GM12874 (cell line): ENCODE measurements around the gene ITGA1.

Experiments used
- TF ChIP-seq, protein P1 (sequence below): IDR thresholded peaks from 2 replicates; pipeline ENCODE4 v1.5.1; 2011; ENCODE audit warnings: low read depth, mild to moderate bottlenecking, control low read depth, low read length, moderate library complexity; ENCODE audit not compliant: insufficient read depth

The ITGA1 gene

DNA sequence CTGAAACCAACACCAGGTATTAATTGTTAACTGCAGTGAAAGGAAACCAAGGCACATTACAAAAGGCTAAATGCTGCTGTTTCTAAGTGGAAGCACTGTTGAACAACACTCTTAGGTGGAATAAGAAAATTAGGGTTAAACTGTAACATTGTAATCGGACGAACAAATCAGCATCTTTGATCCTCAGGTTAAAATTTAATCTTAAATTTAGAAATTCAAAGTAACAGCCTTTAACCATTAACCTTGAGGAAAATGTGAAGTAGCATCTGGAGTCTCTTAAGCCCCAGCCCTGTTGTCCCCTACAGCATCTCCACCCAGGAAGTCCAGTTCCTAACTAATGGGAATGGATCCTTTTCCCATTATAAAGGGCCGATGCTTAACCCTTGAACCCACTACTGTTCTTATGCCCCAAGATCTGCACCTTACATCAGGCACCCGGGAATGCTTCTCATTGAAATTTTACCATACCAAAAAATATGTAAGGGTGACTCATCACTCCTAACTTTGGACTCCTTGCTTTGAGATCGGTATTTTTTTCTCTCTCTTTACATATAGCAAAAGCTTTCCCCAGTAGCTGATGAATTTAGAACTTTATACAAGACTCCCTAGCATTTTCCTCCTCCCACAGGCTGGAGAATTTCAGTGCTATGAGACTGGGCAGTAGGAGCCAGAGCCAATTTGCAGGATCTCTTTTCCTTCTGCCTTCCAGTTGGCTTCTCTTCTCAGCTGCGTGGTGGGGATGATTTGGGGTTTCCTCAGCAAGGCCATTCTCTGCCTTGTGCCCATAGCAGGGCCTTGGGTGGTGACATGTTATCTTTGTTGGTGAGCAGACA lies 169.4 kb downstream of the ITGA1 start:
- TF ChIP-seq, protein P1, sequence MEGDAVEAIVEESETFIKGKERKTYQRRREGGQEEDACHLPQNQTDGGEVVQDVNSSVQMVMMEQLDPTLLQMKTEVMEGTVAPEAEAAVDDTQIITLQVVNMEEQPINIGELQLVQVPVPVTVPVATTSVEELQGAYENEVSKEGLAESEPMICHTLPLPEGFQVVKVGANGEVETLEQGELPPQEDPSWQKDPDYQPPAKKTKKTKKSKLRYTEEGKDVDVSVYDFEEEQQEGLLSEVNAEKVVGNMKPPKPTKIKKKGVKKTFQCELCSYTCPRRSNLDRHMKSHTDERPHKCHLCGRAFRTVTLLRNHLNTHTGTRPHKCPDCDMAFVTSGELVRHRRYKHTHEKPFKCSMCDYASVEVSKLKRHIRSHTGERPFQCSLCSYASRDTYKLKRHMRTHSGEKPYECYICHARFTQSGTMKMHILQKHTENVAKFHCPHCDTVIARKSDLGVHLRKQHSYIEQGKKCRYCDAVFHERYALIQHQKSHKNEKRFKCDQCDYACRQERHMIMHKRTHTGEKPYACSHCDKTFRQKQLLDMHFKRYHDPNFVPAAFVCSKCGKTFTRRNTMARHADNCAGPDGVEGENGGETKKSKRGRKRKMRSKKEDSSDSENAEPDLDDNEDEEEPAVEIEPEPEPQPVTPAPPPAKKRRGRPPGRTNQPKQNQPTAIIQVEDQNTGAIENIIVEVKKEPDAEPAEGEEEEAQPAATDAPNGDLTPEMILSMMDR: no peak

DNA sequence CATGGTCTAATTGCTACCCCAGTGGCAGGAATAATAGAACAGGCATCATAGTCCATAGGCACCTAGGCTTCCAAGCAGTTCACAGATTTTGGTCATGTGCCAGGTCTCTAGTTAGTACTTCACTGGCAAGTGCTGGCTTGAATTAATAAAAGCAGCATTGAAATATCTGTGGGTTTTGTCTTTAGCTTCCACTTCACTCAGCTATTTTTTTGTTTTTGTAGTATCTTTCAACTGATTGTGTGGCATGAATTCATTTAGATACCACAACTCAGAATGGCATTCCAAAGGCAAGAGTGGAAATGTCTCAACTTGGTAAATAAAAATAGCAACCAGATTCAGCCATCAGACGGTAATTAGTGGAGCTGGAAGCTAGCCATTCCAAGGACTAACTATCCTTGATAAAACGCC lies 173.6 kb downstream of the ITGA1 start:
- TF ChIP-seq, protein P1: no peak

DNA sequence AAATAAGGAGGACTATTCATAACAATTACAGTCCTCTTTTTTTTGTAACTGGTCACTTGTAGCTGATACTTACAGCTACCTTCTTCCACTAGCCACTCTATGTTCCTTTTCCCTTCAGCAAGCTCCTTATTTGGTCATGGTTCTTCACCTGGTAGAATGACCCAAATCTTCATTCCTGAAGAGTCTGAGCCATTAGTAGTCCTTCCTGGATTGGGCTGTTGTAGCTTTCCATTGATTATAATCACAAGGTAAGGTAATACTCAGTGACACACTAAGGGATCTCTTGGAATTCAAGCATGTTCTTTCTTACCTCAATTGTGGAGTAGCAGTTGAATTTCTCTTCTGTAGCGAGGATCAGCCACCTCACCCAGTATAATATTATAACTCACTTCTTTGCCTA lies 175.9 kb downstream of the ITGA1 start:
- TF ChIP-seq, protein P1: no peak

DNA sequence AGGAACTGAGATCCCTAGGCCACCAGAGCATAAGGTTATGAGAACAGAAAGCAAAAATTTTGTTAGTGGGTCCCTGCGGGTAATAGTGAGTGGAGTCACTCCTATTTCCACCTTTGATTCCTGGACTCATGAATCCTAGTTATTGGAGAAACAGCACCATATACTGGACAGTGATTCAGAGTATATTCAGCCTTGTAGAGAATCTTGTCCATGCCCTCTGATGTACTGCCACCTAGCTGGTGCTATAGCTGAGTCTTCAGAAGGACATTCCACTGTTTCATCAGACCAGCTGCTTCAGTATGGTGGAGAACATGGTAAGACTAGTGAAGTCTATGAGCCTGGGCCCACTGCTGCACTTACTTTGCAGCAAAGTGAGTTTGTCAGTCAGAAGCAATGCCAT lies 176.4 kb downstream of the ITGA1 start:
- TF ChIP-seq, protein P1: no peak

DNA sequence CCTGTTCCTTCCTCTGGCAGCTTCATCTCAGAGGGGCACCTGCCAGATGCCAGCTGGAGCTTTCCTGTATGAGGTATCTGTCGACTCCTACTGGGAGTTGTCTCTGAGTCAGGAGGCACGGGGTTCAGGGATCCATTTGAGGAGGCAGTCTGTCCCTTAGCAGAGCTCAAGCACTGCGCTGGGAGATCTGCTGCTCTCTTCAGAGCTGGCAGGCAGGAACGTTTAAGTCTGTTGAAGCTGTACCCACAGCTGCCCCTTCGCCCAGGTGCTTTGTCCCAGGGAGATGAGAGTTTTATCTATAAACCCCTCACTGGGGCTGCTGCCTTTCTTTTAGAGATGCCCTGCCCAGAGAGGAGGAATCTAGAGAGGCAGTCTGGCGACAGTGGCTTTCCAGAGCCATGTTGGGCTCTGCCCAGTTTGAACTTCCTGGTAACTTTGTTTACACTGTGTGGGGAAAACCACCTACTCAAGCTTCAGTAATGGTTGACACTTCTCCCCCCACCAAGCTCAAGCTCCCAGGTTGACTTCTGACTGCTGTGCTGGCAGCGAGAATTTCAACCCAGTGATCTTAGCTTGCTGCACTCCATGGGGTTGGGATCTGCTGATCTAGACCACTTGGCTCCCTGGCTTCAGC lies 189.7 kb downstream of the ITGA1 start:
- TF ChIP-seq, protein P1: no peak

DNA sequence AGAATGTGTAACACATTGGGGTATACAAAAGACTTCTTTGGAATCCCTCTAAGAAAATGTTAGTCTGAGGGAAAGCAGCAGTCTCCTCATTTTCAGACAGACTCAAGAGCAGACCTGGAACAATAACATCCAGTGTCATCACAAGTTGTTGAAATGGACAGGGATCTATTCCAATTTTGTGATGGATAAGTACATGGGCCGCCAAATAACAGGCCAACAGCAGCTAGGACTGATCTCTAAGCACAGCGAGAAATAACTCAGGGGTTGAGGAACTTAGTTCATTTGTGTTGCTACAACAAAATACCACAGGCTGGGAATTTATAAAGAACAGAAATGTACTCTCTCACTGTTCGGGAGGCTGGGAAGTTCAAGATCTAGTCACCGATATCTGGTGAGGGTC lies 193.8 kb downstream of the ITGA1 start:
- TF ChIP-seq, protein P1: no peak

DNA sequence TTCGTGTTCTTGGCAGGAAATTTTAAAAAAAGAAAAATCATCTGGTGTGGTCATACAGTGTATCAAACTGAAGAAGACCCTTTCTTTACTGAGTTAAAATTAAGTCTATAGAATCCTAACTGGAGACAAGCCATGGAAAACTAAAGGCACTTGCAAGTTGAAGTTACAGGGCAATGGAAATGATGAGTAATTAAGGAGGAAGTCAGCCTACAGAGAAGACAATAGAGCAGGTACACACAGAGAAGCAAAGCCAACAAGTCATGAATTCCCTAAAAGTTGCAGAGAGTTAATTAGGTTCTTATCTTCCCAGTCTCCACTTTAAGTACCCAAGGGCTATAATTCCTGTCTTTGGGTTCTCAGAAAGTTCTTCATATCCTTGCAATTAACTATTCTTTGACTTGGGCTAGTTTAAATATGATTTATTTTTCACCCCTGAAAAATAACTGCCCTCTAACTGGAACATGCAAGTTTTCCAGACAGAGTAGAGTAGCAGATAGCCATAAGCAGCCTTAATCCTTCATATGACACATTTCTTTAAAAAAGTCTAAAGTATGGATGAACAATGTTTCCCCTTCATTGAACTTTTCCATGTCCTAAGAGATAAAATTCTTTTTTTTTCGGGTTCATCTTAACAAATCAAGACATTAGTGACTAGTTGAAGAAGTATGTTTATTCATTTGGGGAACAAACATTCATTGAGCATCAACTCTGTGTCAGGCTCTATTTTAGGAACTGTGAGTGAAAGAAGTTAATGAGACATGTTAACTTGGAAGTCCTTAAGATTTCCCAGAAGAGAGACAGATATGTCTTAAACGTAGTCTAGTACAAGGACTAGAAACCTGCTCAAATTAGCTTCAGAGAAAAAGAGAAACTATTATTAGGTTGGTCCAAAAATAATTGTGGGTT lies 196.3 kb downstream of the ITGA1 start:
- TF ChIP-seq, protein P1: no peak
